Smooth muscle cell (in vitro differentiated cells): ENCODE data around the gene PHB1. TPM values are rescaled to one million over a fixed set of nuclear protein-coding genes. Genes with fewer than 3 reads are reported as not detected.

Source experiments
- DNase-seq: peaks from one replicate; lab custom pipeline; 2025; ENCODE audit not compliant: unreplicated experiment; lab: John Stamatoyannopoulos, UW
- H2AFZ ChIP-seq: fragments of 200-600 bp; sonication (generic); 2 replicates; pipeline ENCODE4 v1.6.0; 2016; ENCODE audit warnings: antibody characterized with exemption, low read depth, mild to moderate bottlenecking
- H3F3A ChIP-seq: fragments of 200-600 bp; sonication (generic); 2 replicates; pipeline ENCODE4 v1.6.0; 2017; ENCODE audit warnings: antibody characterized with exemption, low read depth
- H3K27ac ChIP-seq: fragments of 200-600 bp; sonication (generic); 2 replicates; pipeline ENCODE4 v1.5.1; 2016; ENCODE audit warnings: low read depth, mild to moderate bottlenecking
- H3K27me3 ChIP-seq: fragments of 200-600 bp; sonication (generic); 2 replicates; pipeline ENCODE4 v1.6.1; 2016; ENCODE audit warnings: low read depth, mild to moderate bottlenecking
- H3K36me3 ChIP-seq: fragments of 200-600 bp; sonication (generic); 2 replicates; pipeline ENCODE4 v1.5.1; 2016; ENCODE audit warnings: low read depth
- H3K4me1 ChIP-seq: fragments of 200-600 bp; sonication (generic); 2 replicates; pipeline ENCODE4 v1.5.1; 2016; ENCODE audit warnings: low read depth
- H3K4me2 ChIP-seq: fragments of 200-600 bp; sonication (generic); 2 replicates; pipeline ENCODE4 v1.6.0; 2016; ENCODE audit warnings: mild to moderate bottlenecking
- H3K4me3 ChIP-seq: fragments of 200-600 bp; sonication (generic); 2 replicates; pipeline ENCODE4 v1.5.1; 2016; ENCODE audit warnings: mild to moderate bottlenecking
- H3K79me2 ChIP-seq: fragments of 200-600 bp; sonication (generic); 2 replicates; pipeline ENCODE4 v1.6.0; 2016; ENCODE audit warnings: low read depth, mild to moderate bottlenecking
- H3K9ac ChIP-seq: fragments of 200-600 bp; sonication (generic); 2 replicates; pipeline ENCODE4 v1.6.0; 2016; ENCODE audit warnings: low read depth
- H3K9me3 ChIP-seq: fragments of 200-600 bp; sonication (generic); replicated peaks from 2 replicates; pipeline ENCODE4 v1.5.1; 2016; ENCODE audit warnings: low read depth
- H4K20me1 ChIP-seq: fragments of 200-600 bp; sonication (generic); 2 replicates; pipeline ENCODE4 v1.6.0; 2016; ENCODE audit warnings: low read depth
- CTCF ChIP-seq: fragments of 200-600 bp; sonication (generic); IDR thresholded peaks from 2 replicates; pipeline ENCODE4 v1.5.1; 2017; ENCODE audit warnings: borderline replicate concordance, mild to moderate bottlenecking, antibody characterized with exemption; ENCODE audit not compliant: insufficient read depth, poor library complexity, severe bottlenecking
- WGBS: methylation state at CpG from one replicate; pipeline ENCODE4 v1.1.7; 2016; ENCODE audit warnings: low lambda C conversion rate; 5-methylcytosine and 5-hydroxymethylcytosine counted together
- polyA plus RNA-seq: library from polyadenylated mRNA; unstranded; fragments of >200 nt; fragmentation: Nextera tagmentation; extraction: Ambion mirVana; gene quantifications from 2 replicates; pipeline ENCODE4 v1.2.1, GENCODE V29; 2016
- total RNA-seq: library from RNA; depleted of rRNA; stranded (reverse); fragments of >200 nt; gene quantifications from 2 replicates; pipeline ENCODE4 v1.2.3, GENCODE V29; 2014

Gene PHB1
- total and polyA plus RNA-seq, 2 experiments from 2014 or later, result 90.1 to 184 TPM

- 84% methylated on average over 12 of the region's 12 CpGs for WGBS
- no peak overlapping the region for H2AFZ ChIP-seq
- TF ChIP-seq CTCF, result no peak
- no peaks in the 10 kb centered on the region for H3K9me3 ChIP-seq
- no peak overlapping the region for H3K4me2 ChIP-seq
- H3K9ac ChIP-seq, result no peak overlapping the region
- no peaks in the 10 kb centered on the region for H4K20me1 ChIP-seq
- no peaks in the 10 kb centered on the region for H3K79me2 ChIP-seq
- H3K4me3 ChIP-seq, result no peak overlapping the region
- H3K4me1 ChIP-seq, result peaks cover 8% of the 10 kb centered on the region
- no peak for DNase-seq
- no peaks in the 10 kb centered on the region for H3K36me3 ChIP-seq
- H3F3A ChIP-seq, result no peaks in the 10 kb centered on the region
- no peak overlapping the region for H3K27ac ChIP-seq
- H3K27me3 ChIP-seq, result no peaks in the 10 kb centered on the region
These were observed 29.7 kb upstream of the PHB1 start for GRCh38 chr17:49444384-49444783.

GRCh38 chr17:49443862-49444261 is 29.2 kb upstream of the PHB1 start:
- DNase-seq, result no peak
- WGBS, result 47% methylated on average over 6 of the region's 6 CpGs
- no peak overlapping the region for H3K4me3 ChIP-seq
- H3K36me3 ChIP-seq, result no peaks in the 10 kb centered on the region
- no peaks in the 10 kb centered on the region for H3K27me3 ChIP-seq
- no peaks in the 10 kb centered on the region for H3K9me3 ChIP-seq
- no peak for TF ChIP-seq CTCF
- no peaks in the 10 kb centered on the region for H3K79me2 ChIP-seq
- H3K9ac ChIP-seq, result no peak overlapping the region
- H3K4me2 ChIP-seq, result no peak overlapping the region
- peaks cover 13% of the 10 kb centered on the region for H3K4me1 ChIP-seq
- H2AFZ ChIP-seq, result no peak overlapping the region
- no peaks in the 10 kb centered on the region for H3F3A ChIP-seq
- no peaks in the 10 kb centered on the region for H4K20me1 ChIP-seq
- no peak overlapping the region for H3K27ac ChIP-seq

- 90% methylated on average over 9 of the region's 9 CpGs for WGBS
These were observed 27.4 kb upstream of the PHB1 start for GRCh38 chr17:49442041-49442440.

More at GRCh38 chr17:49442041-49442440, 27.4 kb upstream of the PHB1 start:
- Histone ChIP-seq H3F3A (no peaks in the 10 kb centered on the region), H3K36me3 (no peaks in the 10 kb centered on the region), H4K20me1 (no peaks in the 10 kb centered on the region), H3K27ac (no peak overlapping the region), H3K4me3 (no peak overlapping the region), H3K4me2 (no peak overlapping the region), H3K4me1 (peaks cover 17% of the 10 kb centered on the region), H3K27me3 (no peaks in the 10 kb centered on the region), H3K79me2 (no peaks in the 10 kb centered on the region), H2AFZ (no peak overlapping the region), H3K9me3 (no peaks in the 10 kb centered on the region), H3K9ac (no peak overlapping the region)
- no peak for TF ChIP-seq CTCF
- DNase-seq, result no peak
